Right lobe of liver (tissue), 6 donors: ENCODE measurements around the gene RABL3. TPM values are rescaled to one million over a fixed set of nuclear protein-coding genes. Genes with fewer than 3 reads are reported as not detected.

Experiments
- ATAC-seq, 4 donors: fragments of 200-7000 bp; cut with Tn5 transposase; one replicate each; pipeline ENCODE4 v1.9.1; 2020; ENCODE audit warnings: mild to moderate bottlenecking in 4 of 4, moderate library complexity in 4 of 4
- DNase-seq, 3 donors: peaks; one replicate each; pipeline ENCODE4 v3.0.0-alpha.2; 2020
- H3K27ac ChIP-seq, 3 donors: fragments of 200-600 bp; one replicate each; pipeline ENCODE4 v1.8.0; 2022
- H3K27me3 ChIP-seq, 2 donors: fragments of 200-600 bp; one replicate each; pipeline ENCODE4 v1.8.0; 2022
- H3K36me3 ChIP-seq, 4 donors: fragments of 200-600 bp; sonication (generic) in 1 of 4; one replicate each; pipeline versions ENCODE4 v1.5.1 to v1.8.0; 2017 to 2022; ENCODE audit warnings: control low read depth in 1 of 4
- H3K4me1 ChIP-seq, 4 donors: fragments of 200-600 bp; sonication (generic) in 1 of 4; one replicate each; pipeline versions ENCODE4 v1.5.1 to v1.8.0; 2017 to 2022; ENCODE audit warnings: control low read depth in 1 of 4
- H3K4me3 ChIP-seq, 3 donors: fragments of 200-600 bp; one replicate each; pipeline ENCODE4 v1.8.0; 2022
- H3K9me3 ChIP-seq, 4 donors: fragments of 200-600 bp; sonication (generic) in 1 of 4; one replicate each; pipeline versions ENCODE4 v1.5.1 to v1.8.0; 2017 to 2022; ENCODE audit warnings: control low read depth in 1 of 4
- POLR2A ChIP-seq: fragments of 450-650 bp; IDR thresholded peaks from one replicate; pipeline ENCODE4 v1.6.1; 2017; ENCODE audit warnings: antibody characterized with exemption, mild to moderate bottlenecking
- WGBS: methylation state at CpG from one replicate; pipeline ENCODE4 v1.1.6; 2018; ENCODE audit warnings: low coverage, low lambda C conversion rate; ENCODE audit not compliant: insufficient coverage; ENCODE audit errors: missing lambda C conversion rate; 5-methylcytosine and 5-hydroxymethylcytosine counted together
- intact Hi-C, 2 donors: fragments of 100-400 bp; cut with DNase I; formaldehyde crosslinking; loops; one replicate each; pipeline versions ENCODE4 v1.11.2 to v1.14.1; 2022
- total RNA-seq, 6 experiments: library from RNA; depleted of rRNA in 2 of 6; stranded (reverse); fragments of >200 nt in 2 of 6; fragmentation: NEBNext Ultra II Directional in 3 of 6; extraction: Animal tissue kit (Norgen Biotek cat#: 25700) in 3 of 6; gene quantifications; one replicate each; pipeline versions ENCODE4 v1.1.0 to v1.2.4, GENCODE V29; 2016 to 2023
- TF ChIP-seq, protein P1 (sequence below), 4 donors: fragments of 200-600 bp in 3 of 4; fragments of 450-650 bp in 1 of 4; IDR thresholded peaks; one replicate each; pipeline versions ENCODE4 v1.5.1 to v1.8.0; 2016 to 2022; ENCODE audit warnings: antibody characterized with exemption in 4 of 4, mild to moderate bottlenecking in 2 of 4
- donor health status: DM: no; HTN: yes; CAD: no.
- donor health status: DM: no; HTN: no; CAD: no.
- donor health status: DM: no; HTN: no; CAD: no.
- donor health status: DM: no; HTN: yes; CAD: no.
- donor health status: DM: no; HTN: yes; CAD: no.

The RABL3 gene
- total RNA-seq, 6 experiments from 2014 or later: 12.0 to 18.4 (median 13.2) TPM

- intact Hi-C loops: no loop called here
- no peak for TF ChIP-seq POLR2A
- TF ChIP-seq, protein P1, sequence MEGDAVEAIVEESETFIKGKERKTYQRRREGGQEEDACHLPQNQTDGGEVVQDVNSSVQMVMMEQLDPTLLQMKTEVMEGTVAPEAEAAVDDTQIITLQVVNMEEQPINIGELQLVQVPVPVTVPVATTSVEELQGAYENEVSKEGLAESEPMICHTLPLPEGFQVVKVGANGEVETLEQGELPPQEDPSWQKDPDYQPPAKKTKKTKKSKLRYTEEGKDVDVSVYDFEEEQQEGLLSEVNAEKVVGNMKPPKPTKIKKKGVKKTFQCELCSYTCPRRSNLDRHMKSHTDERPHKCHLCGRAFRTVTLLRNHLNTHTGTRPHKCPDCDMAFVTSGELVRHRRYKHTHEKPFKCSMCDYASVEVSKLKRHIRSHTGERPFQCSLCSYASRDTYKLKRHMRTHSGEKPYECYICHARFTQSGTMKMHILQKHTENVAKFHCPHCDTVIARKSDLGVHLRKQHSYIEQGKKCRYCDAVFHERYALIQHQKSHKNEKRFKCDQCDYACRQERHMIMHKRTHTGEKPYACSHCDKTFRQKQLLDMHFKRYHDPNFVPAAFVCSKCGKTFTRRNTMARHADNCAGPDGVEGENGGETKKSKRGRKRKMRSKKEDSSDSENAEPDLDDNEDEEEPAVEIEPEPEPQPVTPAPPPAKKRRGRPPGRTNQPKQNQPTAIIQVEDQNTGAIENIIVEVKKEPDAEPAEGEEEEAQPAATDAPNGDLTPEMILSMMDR (IDR thresholded peaks at IDR 0.05): no peak
- H3K27me3 ChIP-seq: no peaks in the 10 kb centered on the region
- 77% methylated on average over 4 of the region's 4 CpGs for WGBS
- H3K36me3 ChIP-seq: no peaks in the 10 kb centered on the region
- no peak for ATAC-seq
- H3K4me1 ChIP-seq: peaks cover 0 to 19% (median 7%) of the 10 kb centered on the region in 4 donors
- H3K27ac ChIP-seq: peak overlapping the region in 1 of 3 donors; percentile 99
- no peak for DNase-seq
- H3K9me3 ChIP-seq: no peaks in the 10 kb centered on the region
- no peak overlapping the region for H3K4me3 ChIP-seq
These were observed 57.4 kb downstream of the RABL3 start for GRCh38 chr3:120684896-120685295.

GRCh38 chr3:120683671-120684301 is 58.5 kb downstream of the RABL3 start:
- peaks cover 0 to 16% (median 7%) of the 10 kb centered on the region in 4 donors for H3K4me1 ChIP-seq
- H3K9me3 ChIP-seq: no peaks in the 10 kb centered on the region
- peak in 1 of 4 donors; percentile 5 for ATAC-seq
- peak overlapping the region in 2 of 3 donors; percentile 95 to 99 for H3K27ac ChIP-seq
- intact Hi-C loops: no loop called here
- WGBS: 45% methylated on average over 3 of the region's 3 CpGs
- DNase-seq: no peak
- no peak overlapping the region for H3K4me3 ChIP-seq
- H3K36me3 ChIP-seq: no peaks in the 10 kb centered on the region
- no peaks in the 10 kb centered on the region for H3K27me3 ChIP-seq
- no peak for TF ChIP-seq POLR2A

DNA sequence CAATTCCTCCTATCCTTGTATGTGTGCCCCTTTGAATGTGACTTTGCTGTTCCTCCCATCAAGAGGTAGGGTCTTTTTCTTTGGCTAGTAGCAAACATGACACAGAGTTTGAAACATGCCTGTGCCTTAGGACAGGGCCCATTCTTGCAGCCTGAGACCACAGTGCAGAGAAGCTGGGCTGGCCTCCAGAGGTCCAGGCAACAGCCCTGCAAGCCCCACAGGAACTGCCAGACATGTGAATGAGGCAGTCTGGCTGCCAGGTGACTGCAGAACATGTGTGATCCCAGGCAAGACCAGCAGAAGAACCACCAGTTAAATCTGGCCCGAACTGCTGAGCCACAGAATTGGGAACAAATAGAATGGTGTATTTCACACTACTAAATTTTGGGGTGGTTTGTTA is 59.1 kb downstream of the RABL3 start:
- intact Hi-C loops: no loop called here
- TF ChIP-seq POLR2A: peak; percentile 19
- TF ChIP-seq, protein P1 (IDR thresholded peaks at IDR 0.05): peak in 1 of 4 donors; percentile 5
- Histone ChIP-seq H3K4me3 (no peak overlapping the region), H3K9me3 (no peaks in the 10 kb centered on the region), H3K27me3 (no peaks in the 10 kb centered on the region), H3K36me3 (no peaks in the 10 kb centered on the region), H3K4me1 (peaks cover 0 to 16% (median 7%) of the 10 kb centered on the region in 4 donors), H3K27ac (peak overlapping the region in 2 of 3 donors; percentile 95 to 99)
- ATAC-seq: peak; percentile 14 to 57 (median 46)
- 29% methylated on average over 1 of the region's 1 CpG for WGBS
- DNase-seq: peak; percentile 48 to 90 (median 87)

GRCh38 chr3:120682095-120682681 is 60.1 kb downstream of the RABL3 start, which contains the start of gene HGD:
Gene HGD (minus strand): TSS chr3:120682239. CDS start chr3:120682111, 128 bp downstream.
- H3K27ac ChIP-seq: peak within 1 kb of the TSS; percentile 91 to 99 (median 95)
- intact Hi-C loops: no loop called here
- peaks cover 0 to under 1% (median 0%) of the 10 kb centered on the region in 4 donors for H3K36me3 ChIP-seq
- WGBS: 33% methylated on average over 5 of the region's 5 CpGs
- H3K27me3 ChIP-seq: no peaks in the 10 kb centered on the region
- peak within 1 kb of the TSS; percentile 45 to 73 (median 54) for H3K4me3 ChIP-seq
- H3K9me3 ChIP-seq: no peaks in the 10 kb centered on the region
- ATAC-seq (peak; percentile 60 to 79 (median 74)), DNase-seq (peak in 2 of 3 donors; percentile 29 to 66)
- peaks cover 0 to 25% (median 7%) of the 10 kb centered on the region in 4 donors for H3K4me1 ChIP-seq
- peak; percentile 94 for TF ChIP-seq POLR2A
- TF ChIP-seq, protein P1 (IDR thresholded peaks at IDR 0.05): no peak
